Measurements from ENCODE around the gene RABGEF1.
"Not testable (repeated sequence)": the region's sequence is repeated elsewhere in the genome, so short reads cannot be mapped to it uniquely, and the experiment has no call there.

RABGEF1 gene

GRCh38 chr7:66751945-66752344 lies 11.4 kb downstream of the RABGEF1 start:
- no peaks in the 10 kb centered on the region for H3K27me3 ChIP-seq (ENCODE audit: insufficient read depth, low read depth)
- 0 out of 2 replicates have a peak, but pooled peaks cover 3% of the 10 kb centered on the region for H4K20me1 ChIP-seq (ENCODE audit: insufficient read depth)
- H3K79me2 ChIP-seq (ENCODE audit: insufficient read depth, low read depth) = peaks cover 55% of the 10 kb centered on the region
- H3K9ac ChIP-seq = no peak overlapping the region
- no peak overlapping the region for H3K4me2 ChIP-seq
- H3K36me3 ChIP-seq (ENCODE audit: insufficient read depth) = no peaks in the 10 kb centered on the region
- H3K4me3 ChIP-seq (IDR thresholded peaks at IDR 0.05; ENCODE audit: insufficient read depth, low read depth, low read length) = no peak overlapping the region
- no peak overlapping the region for H2AFZ ChIP-seq (ENCODE audit: low read depth)
- H3K4me1 ChIP-seq (ENCODE audit: low read depth, poor library complexity, severe bottlenecking) = no peaks in the 10 kb centered on the region
- no peak overlapping the region for H3K27ac ChIP-seq
- no peak for TF ChIP-seq CTCF (conservative IDR thresholded peaks at IDR 0.05; ENCODE audit: low read depth, low read length)

DNA sequence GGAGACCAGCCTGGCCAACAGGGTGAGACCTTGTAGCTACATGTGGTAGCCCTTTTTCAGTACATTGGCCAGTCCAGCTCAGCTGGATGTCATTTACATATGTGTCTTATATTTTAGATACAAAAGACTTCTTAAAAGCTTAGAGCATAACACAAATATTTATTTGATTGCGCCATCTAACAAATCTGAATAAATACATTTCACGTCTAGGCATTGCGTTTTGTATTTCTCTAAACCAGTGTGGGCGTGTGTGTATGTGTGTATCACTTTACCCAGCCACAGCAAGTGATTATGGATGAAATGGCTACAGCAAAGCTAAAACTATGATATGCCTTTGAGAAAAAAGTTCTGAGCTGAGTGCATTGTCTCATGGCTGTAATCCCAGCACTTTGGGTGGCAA lies 14.0 kb downstream of the RABGEF1 start:
- H2AFZ ChIP-seq (ENCODE audit: low read depth) = no peak overlapping the region
- H3K4me2 ChIP-seq = no peak overlapping the region
- no peak for TF ChIP-seq CTCF (conservative IDR thresholded peaks at IDR 0.05; ENCODE audit: low read depth, low read length)
- no peak overlapping the region for H3K27ac ChIP-seq
- no peaks in the 10 kb centered on the region for H3K27me3 ChIP-seq (ENCODE audit: insufficient read depth, low read depth)
- H3K36me3 ChIP-seq (ENCODE audit: insufficient read depth) = no peaks in the 10 kb centered on the region
- no peaks in the 10 kb centered on the region for H3K4me1 ChIP-seq (ENCODE audit: low read depth, poor library complexity, severe bottlenecking)
- H3K9ac ChIP-seq = no peak overlapping the region
- H3K4me3 ChIP-seq (IDR thresholded peaks at IDR 0.05; ENCODE audit: insufficient read depth, low read depth, low read length) = no peak overlapping the region
- H3K79me2 ChIP-seq (ENCODE audit: insufficient read depth, low read depth) = peaks cover 36% of the 10 kb centered on the region; the same call in 1 of the 2 replicates
- H4K20me1 ChIP-seq (ENCODE audit: insufficient read depth) = 0 out of 2 replicates have a peak, but pooled peaks cover 3% of the 10 kb centered on the region

DNA sequence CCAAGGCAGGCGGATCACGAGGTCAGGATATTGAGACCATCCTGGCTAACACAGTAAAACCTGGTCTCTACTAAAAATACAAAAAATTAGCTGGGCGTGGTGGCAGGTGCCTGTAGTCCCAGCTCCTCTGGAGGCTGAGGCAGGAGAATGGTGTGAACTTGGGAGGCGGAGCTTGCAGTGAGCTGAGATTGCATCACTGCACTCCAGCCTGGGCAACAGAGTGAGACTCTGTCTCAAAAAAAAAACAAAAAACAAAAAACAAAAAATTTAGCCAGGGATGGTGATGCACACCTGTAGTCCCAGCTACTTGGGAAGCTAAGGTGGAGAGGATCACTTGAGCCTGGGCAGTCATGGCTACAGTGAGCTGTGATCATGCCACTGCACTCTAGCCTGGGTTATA lies 14.5 kb downstream of the RABGEF1 start:
- not testable (repeated sequence) for H4K20me1 ChIP-seq (ENCODE audit: insufficient read depth); H3K4me2 ChIP-seq; H3K4me1 ChIP-seq (ENCODE audit: low read depth, poor library complexity, severe bottlenecking); H3K4me3 ChIP-seq (IDR thresholded peaks at IDR 0.05; ENCODE audit: insufficient read depth, low read depth, low read length); H3K27ac ChIP-seq; H3K9ac ChIP-seq; H3K36me3 ChIP-seq (ENCODE audit: insufficient read depth); H3K27me3 ChIP-seq (ENCODE audit: insufficient read depth, low read depth); H2AFZ ChIP-seq (ENCODE audit: low read depth)
- peaks cover 33% of the 10 kb centered on the region; the same call in 1 of the 2 replicates for H3K79me2 ChIP-seq (ENCODE audit: insufficient read depth, low read depth)

DNA sequence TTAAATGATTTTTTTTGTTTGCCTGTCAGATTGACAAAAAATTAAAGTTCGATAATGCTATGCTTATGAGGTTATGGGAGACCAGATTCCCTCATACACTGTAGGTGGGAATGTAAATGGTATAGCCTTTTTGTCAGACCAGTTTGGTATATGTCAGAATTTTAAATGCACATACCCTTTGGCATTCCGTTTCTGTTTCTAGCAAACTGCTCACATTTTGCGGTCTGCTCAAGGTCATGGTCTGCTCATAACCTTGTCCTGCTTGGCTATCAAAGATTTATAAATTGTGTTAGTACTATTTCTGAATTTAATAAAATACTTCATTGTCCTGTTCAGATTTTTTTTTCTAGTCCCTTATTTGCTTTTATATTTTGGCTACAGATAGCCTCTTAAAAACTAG lies 15.7 kb downstream of the RABGEF1 start:
- H3K4me3 ChIP-seq (IDR thresholded peaks at IDR 0.05; ENCODE audit: insufficient read depth, low read depth, low read length); H3K36me3 ChIP-seq (ENCODE audit: insufficient read depth); H3K4me1 ChIP-seq (ENCODE audit: low read depth, poor library complexity, severe bottlenecking); H3K27me3 ChIP-seq (ENCODE audit: insufficient read depth, low read depth); H3K4me2 ChIP-seq; H3K27ac ChIP-seq; H3K9ac ChIP-seq; H2AFZ ChIP-seq (ENCODE audit: low read depth); H4K20me1 ChIP-seq (ENCODE audit: insufficient read depth): not testable (repeated sequence)
- peaks cover 33% of the 10 kb centered on the region; the same call in 1 of the 2 replicates for H3K79me2 ChIP-seq (ENCODE audit: insufficient read depth, low read depth)

DNA sequence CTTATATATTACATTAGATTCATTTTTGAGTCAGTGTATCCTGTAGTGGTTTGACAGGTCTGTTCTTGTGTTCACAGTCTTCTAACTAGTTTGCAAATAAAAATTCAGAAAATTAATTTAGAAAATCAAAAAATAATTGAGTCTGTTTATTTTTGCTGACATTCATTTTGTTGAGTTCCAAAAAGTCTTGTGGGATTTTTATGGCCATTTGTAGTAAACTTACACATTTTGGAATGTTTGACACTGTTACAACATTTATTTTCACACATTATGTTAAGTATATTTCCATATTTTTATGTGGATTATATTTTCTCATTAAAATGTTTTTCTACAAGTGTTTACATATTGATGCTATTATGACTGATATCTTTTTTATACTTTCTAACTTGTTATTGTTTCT lies 16.4 kb downstream of the RABGEF1 start:
- H3K27me3 ChIP-seq (ENCODE audit: insufficient read depth, low read depth) = no peaks in the 10 kb centered on the region

More for the DNA sequence above, 16.4 kb downstream of the RABGEF1 start:
- Histone ChIP-seq H3K4me1 (ENCODE audit: low read depth, poor library complexity, severe bottlenecking) (no peaks in the 10 kb centered on the region), H3K36me3 (ENCODE audit: insufficient read depth) (no peaks in the 10 kb centered on the region), H4K20me1 (ENCODE audit: insufficient read depth) (0 out of 2 replicates have a peak, but pooled peaks cover 3% of the 10 kb centered on the region), H3K4me3 (IDR thresholded peaks at IDR 0.05; ENCODE audit: insufficient read depth, low read depth, low read length) (no peak overlapping the region), H3K4me2 (no peak overlapping the region), H2AFZ (ENCODE audit: low read depth) (no peak overlapping the region), H3K9ac (no peak overlapping the region), H3K79me2 (ENCODE audit: insufficient read depth, low read depth) (peaks cover 28% of the 10 kb centered on the region; the same call in 1 of the 2 replicates), H3K27ac (no peak overlapping the region)
- TF ChIP-seq CTCF (conservative IDR thresholded peaks at IDR 0.05; ENCODE audit: low read depth, low read length) = no peak
